H1 (cell line): ENCODE data around the gene NAA60.

ENCODE experiments used
- NRF1 ChIP-seq: IDR thresholded peaks from 2 replicates; pipeline ENCODE4 v1.6.1; 2011; ENCODE audit warnings: mild to moderate bottlenecking, low read depth, low read length, improper control_type of control experiment
- POLR2A ChIP-seq, 2 experiments: IDR thresholded peaks; 1 replicate in 1 of 2; 2 replicates in 1 of 2; pipeline ENCODE4 v1.6.1; 2011; ENCODE audit warnings: low read depth in 2 of 2, low read length in 2 of 2, mild to moderate bottlenecking in 2 of 2; ENCODE audit errors: control extremely low read depth in 1 of 2
- SRF ChIP-seq: IDR thresholded peaks from 2 replicates; pipeline ENCODE4 v1.6.1; 2011; ENCODE audit warnings: mild to moderate bottlenecking, low read depth, low read length, moderate library complexity
- TBP ChIP-seq: IDR thresholded peaks from 2 replicates; pipeline ENCODE4 v1.6.1; 2011; ENCODE audit warnings: low read depth, low read length, improper control_type of control experiment
- YY1 ChIP-seq: IDR thresholded peaks from 2 replicates; pipeline ENCODE4 v1.6.1; 2011; ENCODE audit warnings: low read depth, mild to moderate bottlenecking, low read length
- TF ChIP-seq, protein P1 (sequence below), 3 experiments: IDR thresholded peaks; 1 replicate in 2 of 3; 2 replicates in 1 of 3; pipeline versions ENCODE4 v1.5.1 to v1.6.1; 2011; ENCODE audit warnings: low read length in 3 of 3, mild to moderate bottlenecking in 3 of 3, inconsistent platforms in 2 of 3, low read depth in 1 of 3, moderate library complexity in 1 of 3; ENCODE audit not compliant: insufficient read depth in 1 of 3; ENCODE audit errors: control extremely low read depth in 1 of 3

DNA sequence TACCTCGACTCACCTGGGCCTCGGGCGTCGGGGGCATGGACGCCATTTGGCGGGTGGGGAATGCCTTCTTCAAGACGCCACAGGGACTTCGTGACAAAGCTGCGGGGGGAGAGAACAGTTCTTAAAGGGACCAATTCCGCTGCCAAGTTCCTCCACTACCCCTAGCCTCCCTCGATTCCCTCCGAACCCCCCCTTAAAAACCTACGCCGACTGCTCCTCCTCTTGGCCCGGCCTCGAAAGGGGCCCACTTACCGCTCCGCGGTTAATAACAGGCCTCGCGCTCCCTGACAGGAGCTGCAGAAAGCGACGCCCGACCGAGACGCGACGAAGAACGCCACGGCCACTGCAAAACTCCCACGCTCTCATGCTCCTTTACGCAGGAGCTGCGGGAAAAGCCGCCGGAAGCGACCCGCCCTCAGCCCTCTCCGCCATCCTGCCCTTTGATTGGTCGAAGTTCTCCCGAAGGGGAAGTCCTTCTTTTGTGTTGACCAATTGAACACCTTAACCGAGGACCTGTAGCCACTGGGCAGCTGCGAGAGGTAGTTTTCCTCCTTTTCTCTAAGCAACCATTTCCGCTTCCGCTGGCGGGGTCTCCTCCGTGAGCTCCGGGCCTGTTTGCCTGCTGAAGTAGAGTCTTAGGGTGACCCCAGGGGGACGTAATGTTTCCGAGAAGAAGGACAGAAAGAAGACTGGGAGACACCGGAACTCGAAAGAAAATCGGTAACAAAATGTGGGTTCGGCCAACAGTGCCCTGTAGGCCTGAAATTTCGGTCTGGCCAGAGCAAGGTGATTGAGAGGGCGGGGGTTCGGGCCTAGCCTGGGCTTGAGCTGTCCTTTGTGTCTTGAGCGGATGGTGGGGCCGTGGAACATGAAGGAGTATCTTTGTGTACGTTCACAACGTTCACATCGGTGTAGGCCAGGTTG is at the start of gene NAA60, which contains the start of gene ZNF597:
- TF ChIP-seq YY1 (no peak), NRF1 (no peak), TBP (0 out of 2 replicates have a peak, but pooled peaks have one; percentile 27), POLR2A (IDR thresholded peaks at IDR 0.05; ENCODE audit: control extremely low read depth in 1 of 2, low read depth in 2 of 2, low read length in 2 of 2) (no peak), SRF (no peak)
- TF ChIP-seq, protein P1, sequence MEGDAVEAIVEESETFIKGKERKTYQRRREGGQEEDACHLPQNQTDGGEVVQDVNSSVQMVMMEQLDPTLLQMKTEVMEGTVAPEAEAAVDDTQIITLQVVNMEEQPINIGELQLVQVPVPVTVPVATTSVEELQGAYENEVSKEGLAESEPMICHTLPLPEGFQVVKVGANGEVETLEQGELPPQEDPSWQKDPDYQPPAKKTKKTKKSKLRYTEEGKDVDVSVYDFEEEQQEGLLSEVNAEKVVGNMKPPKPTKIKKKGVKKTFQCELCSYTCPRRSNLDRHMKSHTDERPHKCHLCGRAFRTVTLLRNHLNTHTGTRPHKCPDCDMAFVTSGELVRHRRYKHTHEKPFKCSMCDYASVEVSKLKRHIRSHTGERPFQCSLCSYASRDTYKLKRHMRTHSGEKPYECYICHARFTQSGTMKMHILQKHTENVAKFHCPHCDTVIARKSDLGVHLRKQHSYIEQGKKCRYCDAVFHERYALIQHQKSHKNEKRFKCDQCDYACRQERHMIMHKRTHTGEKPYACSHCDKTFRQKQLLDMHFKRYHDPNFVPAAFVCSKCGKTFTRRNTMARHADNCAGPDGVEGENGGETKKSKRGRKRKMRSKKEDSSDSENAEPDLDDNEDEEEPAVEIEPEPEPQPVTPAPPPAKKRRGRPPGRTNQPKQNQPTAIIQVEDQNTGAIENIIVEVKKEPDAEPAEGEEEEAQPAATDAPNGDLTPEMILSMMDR (IDR thresholded peaks at IDR 0.05; ENCODE audit: control extremely low read depth in 1 of 3, insufficient read depth in 1 of 3, low read depth in 1 of 3, low read length in 3 of 3), result no peak
